T-helper 9 cell (primary cell): ENCODE results near the gene GP9.
"Not testable (repeated sequence)": the region's sequence is repeated elsewhere in the genome, so short reads cannot be mapped to it uniquely, and the experiment has no call there.

Source experiments
- DNase-seq: peaks from one replicate; pipeline ENCODE4 v3.0.0-alpha.2; 2020

Gene GP9

GRCh38 chr3:129081503-129081902 is 20.9 kb downstream of the GP9 start:
- no peak for DNase-seq

- DNase-seq = no peak
These were observed 21.4 kb downstream of the GP9 start for GRCh38 chr3:129082026-129082425.

- DNase-seq = no peak
These were observed 23.9 kb downstream of the GP9 start for GRCh38 chr3:129084501-129084900.

GRCh38 chr3:129085165-129085715 is 24.7 kb downstream of the GP9 start:
- no peak for DNase-seq

- no peak for DNase-seq
These were observed 25.2 kb downstream of the GP9 start for GRCh38 chr3:129085818-129086217.

- no peak for DNase-seq
These were observed 26.6 kb downstream of the GP9 start for GRCh38 chr3:129087138-129087702.

- DNase-seq = not testable (repeated sequence)
These were observed 27.3 kb downstream of the GP9 start for GRCh38 chr3:129087904-129088303.

GRCh38 chr3:129088312-129088711 is 27.7 kb downstream of the GP9 start:
- DNase-seq = not testable (repeated sequence)

- no peak for DNase-seq
These were observed 34.7 kb downstream of the GP9 start for GRCh38 chr3:129095285-129095684.

GRCh38 chr3:129100274-129100673 is 39.7 kb downstream of the GP9 start:
- no peak for DNase-seq

GRCh38 chr3:129101370-129102138 is 41.0 kb downstream of the GP9 start:
- no peak for DNase-seq

GRCh38 chr3:129103296-129103695 is 42.7 kb downstream of the GP9 start:
- DNase-seq = no peak

- DNase-seq = no peak
These were observed 43.5 kb downstream of the GP9 start for GRCh38 chr3:129104051-129104450.

- DNase-seq = no peak
These were observed 44.0 kb downstream of the GP9 start for GRCh38 chr3:129104498-129105079.

- no peak for DNase-seq
These were observed 45.3 kb downstream of the GP9 start for GRCh38 chr3:129105862-129106261.

GRCh38 chr3:129106320-129106719 is 45.7 kb downstream of the GP9 start:
- DNase-seq = no peak

GRCh38 chr3:129106866-129107565 is 46.4 kb downstream of the GP9 start:
- no peak for DNase-seq

GRCh38 chr3:129107793-129108192 is 47.2 kb downstream of the GP9 start:
- DNase-seq = no peak

GRCh38 chr3:129111076-129111780 is 50.6 kb downstream of the GP9 start:
- DNase-seq = not testable (repeated sequence)
